Activated naive CD8-positive, alpha-beta T cell treated with anti-CD3 and anti-CD28 coated beads for 36 hours (primary cell): ENCODE measurements around the gene UBR7. TPM values are rescaled to one million over a fixed set of nuclear protein-coding genes. Genes with fewer than 3 reads are reported as not detected.
"Not testable (repeated sequence)": the region's sequence is repeated elsewhere in the genome, so short reads cannot be mapped to it uniquely, and the experiment has no call there.

ENCODE experiments used
- DNase-seq: peaks from one replicate; pipeline ENCODE4 v3.0.0; 2021
- H3K27ac Mint-ChIP-seq: one replicate; pipeline ENCODE4 v1.8.0; 2022; ENCODE audit warnings: mild to moderate bottlenecking, moderate library complexity, mixed read lengths
- H3K27me3 Mint-ChIP-seq: one replicate; pipeline ENCODE4 v1.8.0; 2022; ENCODE audit warnings: mild to moderate bottlenecking, mixed read lengths
- H3K36me3 Mint-ChIP-seq: one replicate; pipeline ENCODE4 v1.8.0; 2021; ENCODE audit warnings: mild to moderate bottlenecking, mixed read lengths
- H3K4me1 Mint-ChIP-seq: one replicate; pipeline ENCODE4 v1.8.0; 2021; ENCODE audit warnings: mixed read lengths
- H3K4me3 Mint-ChIP-seq: one replicate; pipeline ENCODE4 v1.8.0; 2022; ENCODE audit warnings: mild to moderate bottlenecking, moderate library complexity, mixed read lengths
- H3K9me3 Mint-ChIP-seq: one replicate; pipeline ENCODE4 v1.8.0; 2022; ENCODE audit warnings: mixed read lengths
- total RNA-seq, 2 experiments: library from RNA; stranded (reverse); gene quantifications; one replicate each; pipeline ENCODE4 v1.2.3, GENCODE V29; 2021

Gene UBR7
- total RNA-seq, 2 experiments from 2014 or later = 41.3 to 41.6 TPM

DNA sequence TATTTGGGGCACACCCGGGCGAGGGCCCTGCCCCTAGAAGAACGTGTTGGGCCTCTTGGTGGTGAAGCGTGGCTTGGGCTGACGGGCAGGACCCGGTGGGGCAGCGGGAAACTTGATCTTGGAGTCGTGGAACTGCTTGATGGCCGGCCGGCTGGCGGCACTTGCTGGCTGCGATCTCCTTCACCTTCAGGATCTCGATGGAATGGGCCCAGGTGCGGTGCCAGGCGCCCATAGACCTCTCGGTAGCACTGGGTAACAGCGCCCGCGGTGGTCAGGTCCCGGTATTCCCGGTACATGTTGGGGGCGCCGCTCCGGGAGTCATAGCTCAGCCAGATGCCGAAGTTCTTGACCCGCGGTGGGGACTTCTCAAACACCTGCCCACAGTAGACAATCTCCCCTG lies 16.5 kb downstream of the UBR7 start:
- H3K9me3 Mint-ChIP-seq = no peaks in the 10 kb centered on the region
- no peak overlapping the region for H3K4me3 Mint-ChIP-seq
- DNase-seq = no peak
- no peaks in the 10 kb centered on the region for H3K27me3 Mint-ChIP-seq
- H3K4me1 Mint-ChIP-seq = peaks cover 5% of the 10 kb centered on the region
- H3K27ac Mint-ChIP-seq = no peak overlapping the region
- H3K36me3 Mint-ChIP-seq = peaks cover 50% of the 10 kb centered on the region

DNA sequence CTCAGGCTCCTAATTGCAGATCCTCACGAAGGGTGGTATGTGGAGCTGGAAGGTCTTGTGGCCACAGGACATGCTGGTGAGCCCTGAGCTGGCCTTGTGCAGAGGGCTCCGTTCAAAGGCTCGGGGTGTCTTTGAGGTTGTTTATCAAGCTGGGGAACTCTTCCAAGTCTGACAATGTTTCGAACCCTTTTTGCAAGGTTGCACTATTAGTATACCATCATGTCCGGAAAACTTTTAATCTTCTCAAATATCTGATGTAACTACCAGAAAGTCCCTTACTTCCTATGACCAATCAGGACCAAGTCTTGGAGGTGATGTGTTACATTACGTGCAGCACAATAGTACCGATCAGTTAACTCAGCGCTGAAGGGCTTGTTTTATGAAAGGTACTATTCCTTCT lies 21.5 kb downstream of the UBR7 start:
- Mint-ChIP-seq H3K4me3 (no peak overlapping the region), H3K27ac (no peak overlapping the region), H3K27me3 (peaks cover 11% of the 10 kb centered on the region), H3K4me1 (peaks cover 9% of the 10 kb centered on the region), H3K36me3 (peaks cover 37% of the 10 kb centered on the region), H3K9me3 (no peaks in the 10 kb centered on the region)
- no peak for DNase-seq

DNA sequence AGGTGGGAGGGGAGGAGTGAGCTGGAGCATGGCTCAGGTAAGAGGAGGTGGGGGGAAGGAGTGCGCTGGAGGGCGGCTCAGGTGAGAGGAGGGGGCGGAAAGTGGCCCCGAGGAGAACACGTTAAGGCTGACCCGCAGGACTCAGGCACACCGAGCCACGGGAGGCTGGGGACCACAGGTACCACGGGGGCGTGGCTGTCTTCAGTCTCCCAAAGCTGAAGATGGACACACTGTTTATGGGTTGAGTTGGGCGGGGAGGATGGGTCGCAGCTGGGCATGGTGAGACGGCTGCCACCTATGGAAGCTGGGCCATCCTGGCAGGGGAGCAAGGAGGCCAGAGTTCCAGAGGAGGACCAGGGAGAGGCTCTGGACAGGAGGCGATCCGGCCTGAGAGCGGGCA lies 23.5 kb downstream of the UBR7 start:
- H3K27me3 Mint-ChIP-seq = peaks cover 14% of the 10 kb centered on the region
- no peaks in the 10 kb centered on the region for H3K9me3 Mint-ChIP-seq
- DNase-seq = no peak
- H3K36me3 Mint-ChIP-seq = peaks cover 28% of the 10 kb centered on the region
- peaks cover 9% of the 10 kb centered on the region for H3K4me1 Mint-ChIP-seq
- H3K4me3 Mint-ChIP-seq = no peak overlapping the region
- H3K27ac Mint-ChIP-seq = no peak overlapping the region

DNA sequence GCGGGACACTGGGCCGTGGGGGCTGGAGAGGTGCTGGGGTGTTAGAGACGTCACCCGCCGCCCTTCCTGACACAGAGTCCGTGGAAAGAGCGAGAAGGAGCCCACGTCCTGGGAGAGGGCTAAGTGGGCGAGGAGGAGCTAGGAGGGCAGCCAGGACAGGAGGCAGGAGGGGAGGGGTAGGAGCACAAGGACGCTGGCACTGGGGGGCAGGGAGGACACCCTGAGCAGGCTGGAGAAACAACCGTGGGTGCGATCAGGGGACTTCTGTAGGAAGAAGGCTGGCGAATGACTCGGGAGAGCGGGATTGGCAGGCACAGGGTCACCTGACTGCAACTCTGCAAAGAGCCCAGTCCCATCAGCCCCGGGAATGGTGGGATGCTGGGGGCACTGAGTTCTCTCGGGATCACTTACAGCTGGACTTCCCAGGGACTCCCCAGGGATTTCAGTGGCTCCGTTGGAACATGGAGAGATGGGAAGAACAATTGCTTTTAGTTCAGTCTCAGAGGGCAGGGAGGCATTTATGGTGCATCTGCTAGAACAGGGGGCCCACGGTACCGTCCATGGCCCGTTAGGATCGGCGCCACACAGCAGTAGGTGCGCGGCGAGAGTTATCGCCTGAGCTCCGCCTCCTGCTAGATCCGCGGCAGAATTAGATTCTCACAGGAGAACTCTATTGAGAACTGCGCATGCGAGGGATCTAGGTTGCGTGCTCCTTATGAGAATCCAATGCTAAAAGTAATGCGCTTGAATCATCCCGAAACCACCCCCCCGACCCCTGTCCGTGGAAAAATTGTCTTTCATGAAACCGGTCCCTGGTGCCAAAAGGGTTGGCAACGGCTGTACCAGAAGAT lies 24.3 kb downstream of the UBR7 start:
- peaks cover 12% of the 10 kb centered on the region for H3K4me1 Mint-ChIP-seq
- H3K9me3 Mint-ChIP-seq = no peaks in the 10 kb centered on the region
- no peak for DNase-seq
- no peak overlapping the region for H3K27ac Mint-ChIP-seq
- H3K36me3 Mint-ChIP-seq = peaks cover 22% of the 10 kb centered on the region
- peaks cover 14% of the 10 kb centered on the region for H3K27me3 Mint-ChIP-seq
- peak overlapping the region; percentile 52 for H3K4me3 Mint-ChIP-seq

DNA sequence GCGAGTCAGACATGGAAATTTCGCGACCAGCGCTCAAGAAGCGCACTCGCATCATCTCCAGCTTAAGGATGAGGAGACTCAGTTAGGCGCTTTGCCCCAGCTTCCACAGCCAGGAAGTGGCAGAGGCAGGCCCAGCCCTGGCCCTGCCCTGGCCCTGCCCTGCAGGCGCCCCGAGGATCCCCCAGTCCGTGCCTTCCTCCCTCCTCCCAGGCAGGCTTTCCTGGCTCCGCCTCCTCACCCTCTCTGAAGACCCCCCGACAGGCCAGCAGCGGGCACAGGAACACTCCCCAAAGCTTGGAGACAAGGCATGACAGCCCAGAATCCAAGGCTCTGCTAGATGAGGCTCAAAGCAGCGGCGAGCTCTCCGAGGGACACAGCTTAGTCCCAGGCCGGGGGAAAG lies 25.1 kb downstream of the UBR7 start:
- Mint-ChIP-seq H3K9me3 (no peaks in the 10 kb centered on the region), H3K36me3 (peaks cover 20% of the 10 kb centered on the region), H3K4me3 (peak overlapping the region; percentile 52), H3K4me1 (peaks cover 14% of the 10 kb centered on the region), H3K27me3 (peaks cover 14% of the 10 kb centered on the region), H3K27ac (no peak overlapping the region)
- DNase-seq = no peak

DNA sequence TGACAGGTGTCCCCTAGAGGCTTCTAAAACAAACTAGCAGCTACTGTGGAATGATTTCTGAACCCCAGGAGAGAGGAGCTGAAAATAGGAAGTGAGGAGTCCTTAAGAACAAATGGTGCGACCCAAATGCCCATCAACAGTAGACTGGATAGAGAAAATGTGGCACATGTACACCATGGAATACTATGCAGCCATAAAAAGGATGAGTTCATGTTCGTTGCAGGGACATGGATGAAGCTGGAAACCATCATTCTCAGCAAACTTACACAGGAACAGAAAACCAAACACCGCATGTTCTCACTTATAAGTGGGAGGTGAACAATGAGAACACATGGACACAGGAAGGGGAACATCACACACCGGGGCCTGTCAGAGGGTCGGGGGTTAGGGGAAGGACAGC lies 26.0 kb downstream of the UBR7 start:
- not testable (repeated sequence) for H3K9me3 Mint-ChIP-seq, H3K4me3 Mint-ChIP-seq, H3K27ac Mint-ChIP-seq, DNase-seq
- Mint-ChIP-seq H3K4me1 (peaks cover 17% of the 10 kb centered on the region), H3K36me3 (peaks cover 15% of the 10 kb centered on the region), H3K27me3 (peaks cover 14% of the 10 kb centered on the region)

DNA sequence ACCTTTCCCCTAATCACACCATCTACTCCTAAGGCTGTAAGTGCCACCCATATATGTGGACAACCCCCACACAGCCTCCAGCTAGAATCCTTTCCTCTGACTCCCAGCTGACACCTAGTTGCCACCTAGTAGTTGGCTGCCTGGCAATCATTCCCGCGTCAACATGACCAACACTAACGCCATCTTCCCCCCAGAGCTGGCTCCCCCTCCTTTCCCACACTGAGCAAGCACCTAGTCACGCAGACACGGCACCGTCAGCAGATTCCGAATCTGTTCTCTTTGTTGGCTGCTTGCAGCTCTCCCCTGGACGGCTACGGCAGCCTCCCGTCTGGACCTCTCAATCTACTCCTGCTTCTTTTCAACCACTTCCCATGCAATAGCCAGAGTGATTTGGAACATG lies 27.7 kb downstream of the UBR7 start:
- Mint-ChIP-seq H3K36me3 (peaks cover 2% of the 10 kb centered on the region), H3K27ac (no peak overlapping the region), H3K4me3 (no peak overlapping the region), H3K9me3 (no peaks in the 10 kb centered on the region), H3K27me3 (peaks cover 14% of the 10 kb centered on the region), H3K4me1 (peaks cover 17% of the 10 kb centered on the region)
- no peak for DNase-seq

DNA sequence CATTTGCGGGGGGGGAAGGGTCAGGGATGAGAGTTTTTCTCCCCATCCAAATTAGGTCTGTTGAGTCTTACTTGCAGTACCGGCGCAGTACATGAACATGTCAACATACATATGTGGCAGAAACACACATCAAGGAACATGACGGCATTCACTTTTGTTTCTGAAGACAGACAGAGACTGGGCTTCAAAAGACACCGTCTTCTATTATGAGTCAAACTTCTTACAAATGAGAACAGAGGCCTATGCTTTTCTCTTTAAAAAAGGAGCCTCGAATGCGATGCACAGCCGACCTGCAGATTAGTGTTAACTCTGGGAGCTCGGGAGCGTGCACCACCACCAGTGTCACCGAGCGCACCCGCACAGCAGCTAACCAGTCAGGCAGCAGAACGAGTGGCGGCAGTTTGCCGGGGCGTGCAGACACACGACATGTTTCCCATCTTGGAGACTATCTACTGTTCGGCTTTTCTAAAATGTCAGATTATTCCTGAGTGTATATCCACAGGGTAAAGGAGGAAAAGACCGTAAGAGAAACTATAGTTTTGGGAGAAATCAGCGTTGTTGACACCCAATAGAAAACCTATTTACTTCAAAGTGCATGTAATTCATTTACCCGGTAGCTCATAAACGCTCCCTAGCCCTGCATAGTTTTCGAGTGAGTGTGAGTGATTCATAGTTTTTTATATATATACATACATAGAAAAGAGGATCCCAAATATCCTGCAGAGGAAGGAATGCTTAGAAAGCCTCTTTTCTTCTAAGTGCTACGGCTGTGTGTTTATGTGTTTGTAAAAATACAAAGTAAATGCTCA lies 33.0 kb downstream of the UBR7 start:
- Mint-ChIP-seq H3K9me3 (no peaks in the 10 kb centered on the region), H3K27ac (no peak overlapping the region), H3K4me3 (no peak overlapping the region), H3K4me1 (peaks cover 8% of the 10 kb centered on the region), H3K36me3 (peaks cover 6% of the 10 kb centered on the region), H3K27me3 (no peaks in the 10 kb centered on the region)
- no peak for DNase-seq

DNA sequence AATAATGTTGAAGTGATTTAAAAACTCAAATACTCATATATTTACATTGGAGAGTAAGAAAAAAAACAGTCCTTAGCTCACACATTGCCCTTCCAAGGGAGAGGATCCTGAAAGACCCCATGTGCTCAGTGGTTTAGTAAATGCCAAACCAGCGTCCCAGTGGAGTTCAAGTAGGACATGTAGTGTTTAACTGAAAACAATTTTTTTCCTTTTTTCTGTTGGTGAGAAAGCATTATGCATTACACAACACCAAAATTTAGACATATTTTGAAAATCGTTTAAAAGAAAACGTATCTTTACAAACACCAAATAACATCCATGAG lies 33.6 kb downstream of the UBR7 start:
- no peaks in the 10 kb centered on the region for H3K9me3 Mint-ChIP-seq
- peaks cover 6% of the 10 kb centered on the region for H3K36me3 Mint-ChIP-seq
- H3K4me1 Mint-ChIP-seq = peaks cover 8% of the 10 kb centered on the region
- DNase-seq = no peak
- no peaks in the 10 kb centered on the region for H3K27me3 Mint-ChIP-seq
- H3K4me3 Mint-ChIP-seq = no peak overlapping the region
- H3K27ac Mint-ChIP-seq = no peak overlapping the region

DNA sequence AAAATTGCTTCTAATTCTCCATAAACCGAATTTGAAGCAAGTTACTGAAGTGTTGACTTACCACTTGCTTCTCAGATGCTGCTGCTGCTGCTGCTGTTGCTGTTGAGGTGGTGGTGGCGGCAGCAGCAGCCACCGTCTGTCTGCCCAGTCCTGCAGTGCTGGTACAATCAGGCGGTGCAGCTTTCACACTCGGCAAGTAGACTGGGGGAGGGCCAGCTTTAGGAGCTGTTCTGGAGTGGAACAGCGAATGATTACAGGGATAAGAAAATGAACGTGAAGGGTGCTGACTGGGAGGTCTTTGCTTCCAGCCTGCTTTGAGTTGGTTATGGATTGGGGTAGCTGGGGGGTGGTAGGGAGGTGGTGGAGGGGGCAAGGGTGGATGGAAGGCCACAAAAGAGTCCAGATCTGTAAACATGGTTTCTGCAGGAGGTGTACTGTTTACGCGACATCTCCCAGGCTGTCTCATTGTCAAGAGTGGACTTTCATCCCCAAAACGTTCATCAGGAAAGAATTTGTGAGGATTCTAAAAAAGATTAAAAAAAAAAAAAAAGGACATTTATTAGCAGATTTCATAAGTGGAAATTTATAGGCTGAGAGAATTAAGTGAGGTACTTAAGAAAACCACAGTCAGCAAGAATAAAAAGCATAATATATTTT lies 38.8 kb downstream of the UBR7 start:
- no peaks in the 10 kb centered on the region for H3K27me3 Mint-ChIP-seq
- no peak for DNase-seq
- H3K4me1 Mint-ChIP-seq = peaks cover 3% of the 10 kb centered on the region
- no peak overlapping the region for H3K27ac Mint-ChIP-seq
- H3K36me3 Mint-ChIP-seq = peaks cover 9% of the 10 kb centered on the region
- no peak overlapping the region for H3K4me3 Mint-ChIP-seq
- H3K9me3 Mint-ChIP-seq = no peaks in the 10 kb centered on the region

DNA sequence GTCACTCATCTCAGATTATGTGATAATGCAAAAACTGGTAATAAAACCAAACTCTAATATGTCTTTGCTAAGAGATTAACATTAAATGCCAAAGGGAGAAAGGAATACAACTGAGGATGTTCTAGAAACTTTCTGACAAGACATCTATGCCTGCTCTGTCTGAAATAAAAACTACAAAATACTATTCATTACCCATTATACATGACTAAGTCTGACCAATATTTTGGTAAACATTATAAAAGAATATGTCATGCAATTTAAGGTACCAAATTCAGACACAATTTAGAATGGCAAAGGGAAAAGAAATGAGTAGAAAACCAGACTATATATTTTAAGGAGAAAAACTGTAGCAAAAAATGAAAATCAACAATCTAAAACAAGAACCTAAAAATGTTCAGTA lies 39.5 kb downstream of the UBR7 start:
- Mint-ChIP-seq H3K4me1 (peaks cover 3% of the 10 kb centered on the region), H3K4me3 (no peak overlapping the region), H3K27me3 (no peaks in the 10 kb centered on the region), H3K36me3 (peaks cover 9% of the 10 kb centered on the region), H3K27ac (no peak overlapping the region), H3K9me3 (no peaks in the 10 kb centered on the region)
- DNase-seq = no peak

DNA sequence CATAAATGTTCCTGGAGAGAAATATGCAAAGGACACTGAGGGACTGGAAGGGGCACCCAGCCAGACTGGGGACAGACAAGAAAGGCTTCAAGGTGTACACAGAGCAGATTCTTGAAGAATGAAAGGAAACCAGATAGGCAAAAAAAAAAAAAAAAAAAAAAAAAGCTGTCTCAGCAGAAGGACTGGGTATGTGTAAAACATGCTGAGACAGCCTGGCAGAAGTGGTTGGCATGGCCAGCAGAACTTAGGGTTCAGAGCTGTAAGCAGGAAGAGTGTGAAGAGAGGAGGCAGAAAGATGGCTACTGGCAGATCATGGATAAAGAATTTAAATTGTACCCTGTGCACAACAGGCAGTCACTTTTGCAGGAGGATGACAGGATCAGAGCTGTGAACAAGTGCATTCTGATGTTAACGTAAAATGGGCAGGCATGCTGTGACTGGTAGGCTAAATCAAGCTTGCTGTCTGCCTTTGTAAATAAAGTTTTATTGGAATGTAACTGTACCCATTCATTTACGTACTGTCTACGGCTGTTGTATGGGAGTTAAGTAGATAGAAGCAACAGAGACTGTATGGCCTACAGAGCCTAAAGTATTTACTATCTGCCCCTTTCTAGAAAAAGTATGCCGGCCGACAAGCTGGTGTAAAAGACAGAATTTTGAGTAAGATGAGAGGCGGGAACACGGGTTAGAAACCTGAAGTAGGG lies 42.2 kb downstream of the UBR7 start:
- Mint-ChIP-seq H3K27me3 (no peaks in the 10 kb centered on the region), H3K36me3 (peaks cover 15% of the 10 kb centered on the region), H3K4me1 (peaks cover 3% of the 10 kb centered on the region), H3K27ac (no peak overlapping the region), H3K4me3 (no peak overlapping the region), H3K9me3 (no peaks in the 10 kb centered on the region)
- no peak for DNase-seq

DNA sequence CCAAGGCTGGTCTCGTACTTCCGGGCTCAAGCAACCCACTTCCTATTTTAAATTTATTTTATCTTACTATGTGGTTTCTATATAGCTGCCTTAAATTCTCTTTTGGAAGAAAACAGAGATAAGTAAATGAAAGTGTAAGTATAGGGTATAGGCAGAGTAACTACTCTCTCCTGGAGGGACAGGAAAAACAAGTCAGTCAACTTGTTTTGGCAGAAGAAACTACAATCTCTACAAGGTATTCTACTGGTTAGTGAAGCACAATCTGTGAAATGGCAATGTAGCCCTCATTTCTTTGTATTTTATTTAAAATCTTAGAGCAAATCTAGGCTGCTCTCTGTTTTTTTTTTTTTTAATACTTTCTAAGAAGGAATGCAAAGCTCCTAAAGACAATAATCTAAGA lies 55.4 kb downstream of the UBR7 start:
- peaks cover 17% of the 10 kb centered on the region for H3K4me1 Mint-ChIP-seq
- no peak overlapping the region for H3K4me3 Mint-ChIP-seq
- no peaks in the 10 kb centered on the region for H3K9me3 Mint-ChIP-seq
- H3K36me3 Mint-ChIP-seq = peaks cover 9% of the 10 kb centered on the region
- H3K27me3 Mint-ChIP-seq = no peaks in the 10 kb centered on the region
- no peak overlapping the region for H3K27ac Mint-ChIP-seq
- no peak for DNase-seq

DNA sequence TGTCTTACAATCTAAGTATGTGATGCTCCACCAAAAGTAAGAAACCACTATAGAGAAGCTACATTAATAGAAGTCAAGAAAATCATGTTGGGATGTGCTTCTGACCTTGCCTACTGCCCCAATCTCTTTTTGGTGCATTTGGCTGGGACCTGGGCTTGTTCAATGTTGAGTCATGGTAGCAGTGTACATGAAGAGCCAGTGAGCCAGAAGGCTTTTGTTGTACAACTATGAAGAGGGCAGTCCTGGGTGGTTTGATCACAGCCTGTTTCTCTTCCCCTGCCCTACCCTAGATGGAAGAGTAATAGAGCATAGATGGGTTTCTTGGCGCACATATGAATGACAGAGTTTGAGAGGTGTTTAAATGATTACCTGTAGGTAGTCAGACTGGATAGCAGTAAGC lies 56.4 kb downstream of the UBR7 start:
- DNase-seq = no peak
- Mint-ChIP-seq H3K36me3 (peaks cover 9% of the 10 kb centered on the region), H3K9me3 (no peaks in the 10 kb centered on the region), H3K4me3 (no peak overlapping the region), H3K4me1 (peaks cover 18% of the 10 kb centered on the region), H3K27ac (no peak overlapping the region), H3K27me3 (no peaks in the 10 kb centered on the region)

DNA sequence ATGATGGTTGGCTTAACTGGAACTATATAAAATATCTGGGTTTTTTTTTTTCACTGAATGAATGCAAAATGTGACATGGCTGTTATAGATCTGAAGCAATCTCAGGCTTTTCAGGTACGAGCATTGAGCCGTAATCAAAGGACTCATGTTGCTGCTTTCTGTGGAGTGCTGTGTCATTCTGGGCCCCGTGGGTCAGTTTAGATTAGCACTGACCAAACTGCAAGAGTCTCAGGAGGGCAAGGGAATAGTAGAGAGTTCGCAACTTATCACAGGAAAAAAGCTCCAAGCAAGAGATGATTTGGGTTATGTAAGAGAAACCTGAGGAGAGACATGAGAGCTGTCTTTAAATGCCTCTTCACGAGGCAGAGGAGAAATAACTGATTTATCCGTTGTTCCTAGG lies 59.1 kb downstream of the UBR7 start:
- Mint-ChIP-seq H3K36me3 (peaks cover 9% of the 10 kb centered on the region), H3K9me3 (no peaks in the 10 kb centered on the region), H3K4me1 (peaks cover 18% of the 10 kb centered on the region), H3K27me3 (no peaks in the 10 kb centered on the region), H3K27ac (no peak overlapping the region), H3K4me3 (no peak overlapping the region)
- DNase-seq = no peak
